ENCODE measurements around the gene GJC1. TPM values are rescaled to one million over a fixed set of nuclear protein-coding genes. Genes with fewer than 3 reads are reported as not detected.

Gene GJC1
- total RNA-seq, 4 donors from 2014 or later = 1.2 to 5.9 (median 1.6) TPM

DNA sequence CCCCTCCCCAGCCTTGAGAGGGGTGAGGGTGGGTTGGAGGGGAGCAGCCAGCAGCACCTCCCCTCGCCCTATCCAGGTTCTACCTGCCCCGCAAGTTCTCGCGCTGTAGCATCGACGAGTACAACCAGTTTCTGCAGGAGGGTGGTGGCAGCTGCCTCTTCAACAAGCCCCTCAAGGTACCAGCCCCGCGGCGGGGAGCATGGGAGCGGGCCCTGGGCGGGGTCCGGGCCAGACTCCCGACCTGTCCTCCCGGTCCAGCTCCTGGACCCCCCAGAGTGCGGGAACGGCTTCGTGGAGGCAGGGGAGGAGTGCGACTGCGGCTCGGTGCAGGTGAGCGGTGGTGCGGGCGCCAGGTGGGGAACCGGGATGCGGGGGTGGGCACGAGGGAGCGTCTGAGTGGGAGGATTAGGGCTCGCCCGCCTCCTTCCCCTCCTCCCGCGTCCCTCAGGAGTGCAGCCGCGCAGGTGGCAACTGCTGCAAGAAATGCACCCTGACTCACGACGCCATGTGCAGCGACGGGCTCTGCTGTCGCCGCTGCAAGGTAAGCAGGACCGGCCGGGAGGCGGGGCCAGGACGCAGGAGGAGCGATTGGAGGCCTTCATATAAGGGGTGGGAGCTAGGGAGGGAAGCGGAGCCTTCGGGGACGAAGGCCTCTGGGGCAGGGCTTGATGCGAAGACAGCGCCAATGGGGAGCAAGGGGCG is 54.8 kb downstream of the GJC1 start:
- Histone ChIP-seq H3K4me1 (peaks cover 19 to 44% (median 28%) of the 10 kb centered on the region in 3 donors), H3K36me3 (no peaks in the 10 kb centered on the region), H3K27me3 (peaks cover 0 to 72% (median 0%) of the 10 kb centered on the region in 4 donors), H3K27ac (peak overlapping the region; percentile 43 to 82 (median 64)), H3K4me3 (peak overlapping the region; percentile 55 to 79 (median 62)), H3K9me3 (no peaks in the 10 kb centered on the region)
- intact Hi-C loops (cut with DNase I) = loop anchor here (5.0 kb wide), 2 partner anchors 92 to 357 kb away; partner anchors contain the start of gene PLCD3
- no peak for TF ChIP-seq POLR2A (IDR thresholded peaks at IDR 0.05)
- TF ChIP-seq CTCF (IDR thresholded peaks at IDR 0.05) = peak in 1 of 6 experiments; percentile 48
- DNase-seq = peak; percentile 88
- 0% methylated on average over 2 to 13 of the region's 50 CpGs for WGBS, 2 donors

DNA sequence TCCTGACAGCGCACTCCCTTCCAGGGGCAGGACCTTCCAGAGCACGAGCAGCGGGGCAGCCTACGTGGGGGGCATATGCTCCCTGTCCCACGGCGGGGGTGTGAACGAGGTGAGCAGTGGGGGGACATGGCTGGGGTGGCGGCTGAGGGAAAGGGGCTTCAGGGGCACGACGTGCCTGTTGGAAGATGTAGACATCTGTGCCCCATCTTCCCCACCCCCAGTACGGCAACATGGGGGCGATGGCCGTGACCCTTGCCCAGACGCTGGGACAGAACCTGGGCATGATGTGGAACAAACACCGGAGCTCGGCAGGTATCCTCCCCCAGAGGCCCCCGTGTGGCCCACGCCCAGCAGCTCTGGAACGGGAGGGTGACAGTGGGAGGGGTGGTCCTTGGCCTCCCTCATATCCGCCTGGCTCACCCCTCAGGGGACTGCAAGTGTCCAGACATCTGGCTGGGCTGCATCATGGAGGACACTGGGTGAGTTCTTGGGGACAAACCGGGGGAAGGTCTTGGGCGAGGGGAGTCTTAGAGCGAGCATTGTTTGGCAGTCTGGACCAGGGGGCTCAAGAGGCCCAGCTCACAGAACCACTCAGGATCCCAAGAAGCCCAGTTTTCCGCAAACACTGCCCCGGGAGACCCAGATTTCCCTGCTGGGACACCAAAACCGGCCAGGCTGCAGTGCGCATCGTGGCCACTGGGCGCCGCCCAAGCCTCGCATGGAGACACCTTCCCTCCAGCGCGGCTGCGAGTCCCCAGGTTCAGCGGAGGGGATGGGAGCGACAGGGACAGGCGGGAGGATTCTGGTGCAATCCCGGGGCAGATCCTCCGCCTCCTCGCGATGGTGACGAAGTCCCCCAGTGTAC is 55.6 kb downstream of the GJC1 start:
- peak; percentile 19 for DNase-seq
- H3K4me1 ChIP-seq = peaks cover 18 to 38% (median 27%) of the 10 kb centered on the region in 3 donors
- H3K4me3 ChIP-seq = peak overlapping the region; percentile 55 to 79 (median 62)
- intact Hi-C loops (cut with DNase I) = loop anchor here (5.0 kb wide), 2 partner anchors 93 to 358 kb away; partner anchors contain the start of gene PLCD3
- peak overlapping the region in 3 of 4 donors; percentile 43 to 82 (median 75) for H3K27ac ChIP-seq
- whole genome bisulfite sequencing, 2 donors = 12 to 45% methylated on average over 2 to 5 of the region's 42 CpGs
- TF ChIP-seq POLR2A (IDR thresholded peaks at IDR 0.05) (no peak), CTCF (IDR thresholded peaks at IDR 0.05) (peak; percentile 96 to 100 (median 98))
- H3K27me3 ChIP-seq = peaks cover 0 to 73% (median 0%) of the 10 kb centered on the region in 4 donors
- H3K9me3 ChIP-seq = no peaks in the 10 kb centered on the region
- no peaks in the 10 kb centered on the region for H3K36me3 ChIP-seq

DNA sequence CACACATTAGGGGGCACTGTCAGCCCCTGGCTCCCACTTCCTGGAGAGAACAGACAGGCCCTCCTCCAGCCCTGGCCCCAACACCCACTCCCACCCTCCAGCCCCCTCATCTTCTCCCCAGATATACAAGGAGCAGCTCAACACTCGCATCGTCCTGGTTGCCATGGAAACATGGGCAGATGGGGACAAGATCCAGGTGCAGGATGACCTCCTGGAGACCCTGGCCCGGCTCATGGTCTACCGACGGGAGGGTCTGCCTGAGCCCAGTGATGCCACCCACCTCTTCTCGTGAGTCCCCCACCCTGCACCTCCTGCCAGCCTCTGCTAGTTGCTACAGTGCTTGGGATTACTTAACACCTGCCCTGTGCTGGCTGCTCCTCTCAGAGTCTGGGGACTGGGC is 56.9 kb downstream of the GJC1 start:
- DNase-seq = no peak
- H3K36me3 ChIP-seq = no peaks in the 10 kb centered on the region
- no peaks in the 10 kb centered on the region for H3K9me3 ChIP-seq
- no peak overlapping the region for H3K27ac ChIP-seq
- peaks cover 15 to 29% (median 20%) of the 10 kb centered on the region in 3 donors for H3K4me1 ChIP-seq
- H3K27me3 ChIP-seq = peaks cover 0 to 73% (median 0%) of the 10 kb centered on the region in 4 donors
- no peak overlapping the region for H3K4me3 ChIP-seq
- TF ChIP-seq CTCF (IDR thresholded peaks at IDR 0.05) (no peak), POLR2A (IDR thresholded peaks at IDR 0.05) (no peak)
- 36 to 47% methylated on average over 4 to 6 of the region's 6 CpGs for WGBS, 2 donors
- intact Hi-C loops (cut with DNase I) = no loop called here

DNA sequence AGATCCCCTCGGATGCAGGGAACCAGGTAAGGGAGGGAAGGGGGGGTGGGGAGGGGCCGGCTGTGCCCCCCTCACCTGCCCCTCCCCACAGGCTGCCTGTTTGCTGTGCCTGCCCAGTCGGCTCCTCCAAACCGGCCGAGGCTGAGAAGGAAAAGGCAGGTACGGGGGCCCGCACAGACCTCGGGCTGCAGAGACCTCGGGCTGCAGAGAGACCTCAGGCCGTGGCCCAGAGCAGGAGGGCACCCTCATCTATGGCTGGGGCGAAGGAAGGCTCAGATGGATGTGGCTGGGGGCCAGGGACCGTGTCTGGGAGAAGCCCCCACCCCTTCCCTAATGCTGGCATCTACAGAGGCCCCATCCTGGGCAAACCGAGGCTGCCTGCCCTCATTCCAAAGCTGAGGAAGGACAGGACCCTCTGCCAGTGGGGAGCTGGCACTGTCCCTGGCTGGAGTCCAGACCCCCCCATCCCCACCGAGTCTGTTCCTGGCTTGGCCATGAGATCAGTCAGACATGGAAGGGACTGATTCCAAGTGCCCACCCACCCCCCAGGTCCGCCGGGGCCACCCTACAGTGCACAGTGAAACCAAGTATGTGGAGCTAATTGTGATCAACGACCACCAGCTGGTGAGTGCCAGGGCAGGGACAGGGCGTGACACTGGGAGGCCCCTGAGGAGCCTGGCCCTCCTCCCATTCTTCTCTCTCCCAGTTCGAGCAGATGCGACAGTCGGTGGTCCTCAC is 57.6 kb downstream of the GJC1 start:
- Histone ChIP-seq H3K9me3 (no peaks in the 10 kb centered on the region), H3K4me1 (peaks cover 15 to 29% (median 20%) of the 10 kb centered on the region in 3 donors), H3K36me3 (no peaks in the 10 kb centered on the region), H3K4me3 (no peak overlapping the region), H3K27ac (no peak overlapping the region), H3K27me3 (peaks cover 0 to 73% (median 0%) of the 10 kb centered on the region in 4 donors)
- 33 to 52% methylated on average over 3 to 8 of the region's 21 CpGs for WGBS, 2 donors
- TF ChIP-seq CTCF (IDR thresholded peaks at IDR 0.05) (no peak), POLR2A (IDR thresholded peaks at IDR 0.05) (no peak)
- intact Hi-C loops (cut with DNase I) = no loop called here
- no peak for DNase-seq

Measured in esophagus squamous epithelium (tissue), 5 donors.